ENCODE measurements around the gene HOOK1. TPM values are rescaled to one million over a fixed set of nuclear protein-coding genes. Genes with fewer than 3 reads are reported as not detected.

Gene HOOK1
- total RNA-seq, 1 experiment from 2014 or later = 0.57 TPM

DNA sequence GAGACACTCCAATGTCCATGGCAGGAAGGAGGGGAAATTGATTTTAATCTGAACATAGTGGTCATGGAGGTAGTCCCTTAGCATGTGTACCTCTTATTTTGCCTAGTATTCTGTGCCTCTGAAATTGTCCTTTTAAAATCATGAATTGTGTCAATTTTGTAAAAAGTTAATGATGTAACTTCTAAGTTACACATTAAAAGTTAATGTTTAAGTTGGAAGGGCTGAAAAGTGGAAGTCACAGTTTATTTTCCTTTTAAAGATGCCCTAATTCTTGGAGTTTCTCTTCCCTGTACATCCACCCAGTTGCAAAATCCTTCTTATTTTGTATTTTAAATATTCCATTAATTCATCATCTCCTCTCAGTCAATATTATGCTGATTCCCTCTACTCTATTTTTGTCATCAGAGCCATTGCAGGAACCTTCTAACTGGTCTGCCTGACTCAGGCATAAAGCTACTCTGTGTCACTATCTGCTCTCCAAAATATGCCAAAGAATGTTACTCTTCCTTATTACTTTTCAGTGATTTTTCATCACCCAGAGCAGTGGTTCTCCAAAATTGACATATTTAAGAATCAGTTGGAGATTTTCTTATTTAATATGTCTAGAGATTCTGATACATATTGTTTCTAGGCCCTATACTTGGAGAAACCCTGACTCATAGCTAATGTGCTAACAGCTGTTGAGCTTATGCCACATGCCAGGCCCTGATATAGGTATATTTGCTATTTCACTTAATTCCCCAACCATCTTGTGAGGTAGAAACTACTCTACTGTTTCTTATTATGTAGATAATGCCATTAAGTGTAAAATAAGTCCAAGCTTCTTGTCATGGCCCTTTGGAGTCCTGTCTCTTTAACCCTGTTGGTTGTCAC is 5.1 kb downstream of the HOOK1 start:
- H3K27me3 ChIP-seq (ENCODE audit: control insufficient read depth, insufficient read depth, low read length) = peaks cover 21% of the 10 kb centered on the region
- BruUV-seq (replicated peaks) = no TSS peak
- no peak for DNase-seq (ENCODE audit: low read depth, low spot score)

DNA sequence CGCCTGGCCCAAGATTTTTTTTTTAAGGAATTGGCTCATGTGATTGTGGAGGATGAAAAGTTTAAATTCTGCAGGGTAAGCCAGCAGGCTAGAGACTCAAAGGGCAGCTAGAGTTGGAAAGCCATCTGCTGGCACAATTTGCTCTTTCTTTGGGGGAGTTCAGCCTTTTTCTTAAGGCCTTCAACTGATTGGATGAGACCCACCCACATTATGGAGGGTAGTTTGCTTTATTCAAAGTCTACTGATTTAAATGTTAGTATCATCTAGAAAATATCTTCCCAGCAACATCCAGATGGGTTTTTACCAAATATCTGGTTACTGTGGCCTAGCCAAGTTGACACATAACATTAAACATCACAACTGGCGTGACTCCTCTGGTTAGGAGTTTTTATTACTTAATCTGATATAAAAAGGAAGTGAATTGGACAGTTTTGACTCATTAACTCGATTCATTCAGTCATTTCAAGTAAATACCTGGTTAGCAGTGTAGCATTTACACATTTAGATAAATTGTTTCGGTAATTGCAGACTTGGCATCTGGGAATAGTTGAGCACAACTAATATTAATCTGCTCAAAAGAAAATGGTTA is 12.4 kb downstream of the HOOK1 start:
- H3K36me3 ChIP-seq (ENCODE audit: control insufficient read depth, insufficient read depth, low read length) = no peaks in the 10 kb centered on the region

More for the DNA sequence above, 5.1 kb downstream of the HOOK1 start:
- H3K9me3 ChIP-seq (ENCODE audit: control insufficient read depth, insufficient read depth, low read depth, low read length) = no peaks in the 10 kb centered on the region
- TF ChIP-seq TCF7L2 (IDR thresholded peaks at IDR 0.05; ENCODE audit: low read depth, low read length) (no peak), POLR2AphosphoS5 (IDR thresholded peaks at IDR 0.05; ENCODE audit: low read depth, low read length) (no peak)
- TF ChIP-seq, protein P1, sequence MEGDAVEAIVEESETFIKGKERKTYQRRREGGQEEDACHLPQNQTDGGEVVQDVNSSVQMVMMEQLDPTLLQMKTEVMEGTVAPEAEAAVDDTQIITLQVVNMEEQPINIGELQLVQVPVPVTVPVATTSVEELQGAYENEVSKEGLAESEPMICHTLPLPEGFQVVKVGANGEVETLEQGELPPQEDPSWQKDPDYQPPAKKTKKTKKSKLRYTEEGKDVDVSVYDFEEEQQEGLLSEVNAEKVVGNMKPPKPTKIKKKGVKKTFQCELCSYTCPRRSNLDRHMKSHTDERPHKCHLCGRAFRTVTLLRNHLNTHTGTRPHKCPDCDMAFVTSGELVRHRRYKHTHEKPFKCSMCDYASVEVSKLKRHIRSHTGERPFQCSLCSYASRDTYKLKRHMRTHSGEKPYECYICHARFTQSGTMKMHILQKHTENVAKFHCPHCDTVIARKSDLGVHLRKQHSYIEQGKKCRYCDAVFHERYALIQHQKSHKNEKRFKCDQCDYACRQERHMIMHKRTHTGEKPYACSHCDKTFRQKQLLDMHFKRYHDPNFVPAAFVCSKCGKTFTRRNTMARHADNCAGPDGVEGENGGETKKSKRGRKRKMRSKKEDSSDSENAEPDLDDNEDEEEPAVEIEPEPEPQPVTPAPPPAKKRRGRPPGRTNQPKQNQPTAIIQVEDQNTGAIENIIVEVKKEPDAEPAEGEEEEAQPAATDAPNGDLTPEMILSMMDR (IDR thresholded peaks at IDR 0.05) = no peak
- TF ChIP-seq, protein P2, sequence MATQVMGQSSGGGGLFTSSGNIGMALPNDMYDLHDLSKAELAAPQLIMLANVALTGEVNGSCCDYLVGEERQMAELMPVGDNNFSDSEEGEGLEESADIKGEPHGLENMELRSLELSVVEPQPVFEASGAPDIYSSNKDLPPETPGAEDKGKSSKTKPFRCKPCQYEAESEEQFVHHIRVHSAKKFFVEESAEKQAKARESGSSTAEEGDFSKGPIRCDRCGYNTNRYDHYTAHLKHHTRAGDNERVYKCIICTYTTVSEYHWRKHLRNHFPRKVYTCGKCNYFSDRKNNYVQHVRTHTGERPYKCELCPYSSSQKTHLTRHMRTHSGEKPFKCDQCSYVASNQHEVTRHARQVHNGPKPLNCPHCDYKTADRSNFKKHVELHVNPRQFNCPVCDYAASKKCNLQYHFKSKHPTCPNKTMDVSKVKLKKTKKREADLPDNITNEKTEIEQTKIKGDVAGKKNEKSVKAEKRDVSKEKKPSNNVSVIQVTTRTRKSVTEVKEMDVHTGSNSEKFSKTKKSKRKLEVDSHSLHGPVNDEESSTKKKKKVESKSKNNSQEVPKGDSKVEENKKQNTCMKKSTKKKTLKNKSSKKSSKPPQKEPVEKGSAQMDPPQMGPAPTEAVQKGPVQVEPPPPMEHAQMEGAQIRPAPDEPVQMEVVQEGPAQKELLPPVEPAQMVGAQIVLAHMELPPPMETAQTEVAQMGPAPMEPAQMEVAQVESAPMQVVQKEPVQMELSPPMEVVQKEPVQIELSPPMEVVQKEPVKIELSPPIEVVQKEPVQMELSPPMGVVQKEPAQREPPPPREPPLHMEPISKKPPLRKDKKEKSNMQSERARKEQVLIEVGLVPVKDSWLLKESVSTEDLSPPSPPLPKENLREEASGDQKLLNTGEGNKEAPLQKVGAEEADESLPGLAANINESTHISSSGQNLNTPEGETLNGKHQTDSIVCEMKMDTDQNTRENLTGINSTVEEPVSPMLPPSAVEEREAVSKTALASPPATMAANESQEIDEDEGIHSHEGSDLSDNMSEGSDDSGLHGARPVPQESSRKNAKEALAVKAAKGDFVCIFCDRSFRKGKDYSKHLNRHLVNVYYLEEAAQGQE (IDR thresholded peaks at IDR 0.05; ENCODE audit: insufficient read depth in 1 of 2, low read depth in 2 of 2, low read length in 1 of 2) = no peak
- no peaks in the 10 kb centered on the region for H3K4me1 ChIP-seq (ENCODE audit: control insufficient read depth, insufficient read depth, low read length)
- no peak overlapping the region for H3K4me3 ChIP-seq (ENCODE audit: low read depth in 2 of 2, low read length in 2 of 2)
- intact Hi-C loops (cut with micrococcal nuclease; ENCODE audit: unreplicated experiment) = no loop called here
- no peaks in the 10 kb centered on the region for H3K36me3 ChIP-seq (ENCODE audit: control insufficient read depth, insufficient read depth, low read length)
- H3K27ac ChIP-seq (ENCODE audit: low read length) = no peak overlapping the region
- ChIA-PET POLR2A (interaction anchor here (0.7 kb wide), 1 partner anchor 1061 kb away, joined by 5 read pairs; no protein-coding TSS in a partner anchor), CTCF (no interaction called here)
- in situ Hi-C loops (cut with HindIII; ENCODE audit: low pct_unique_long_range_greater_than_20kb, low sequenced_read_pairs) = no loop called here
- no peak for ATAC-seq

More for the DNA sequence above, 12.4 kb downstream of the HOOK1 start:
- Histone ChIP-seq H3K4me1 (ENCODE audit: control insufficient read depth, insufficient read depth, low read length) (no peaks in the 10 kb centered on the region), H3K27me3 (ENCODE audit: control insufficient read depth, insufficient read depth, low read length) (no peaks in the 10 kb centered on the region; the same call in 1 of the 2 replicates), H3K4me3 (ENCODE audit: low read depth in 2 of 2, low read length in 2 of 2) (no peak overlapping the region), H3K27ac (ENCODE audit: low read length) (no peak overlapping the region), H3K9me3 (ENCODE audit: control insufficient read depth, insufficient read depth, low read depth, low read length) (no peaks in the 10 kb centered on the region)
- TF ChIP-seq, protein P2 (IDR thresholded peaks at IDR 0.05; ENCODE audit: insufficient read depth in 1 of 2, low read depth in 2 of 2, low read length in 1 of 2) = no peak
- TF ChIP-seq POLR2AphosphoS5 (IDR thresholded peaks at IDR 0.05; ENCODE audit: low read depth, low read length) (no peak), SIN3A (IDR thresholded peaks at IDR 0.05; ENCODE audit: borderline replicate concordance, insufficient read depth, low read depth, low read length) (no peak), TCF7L2 (IDR thresholded peaks at IDR 0.05; ENCODE audit: low read depth, low read length) (no peak)
- TF ChIP-seq, protein P1 (IDR thresholded peaks at IDR 0.05) = no peak
- no peak for DNase-seq (ENCODE audit: low read depth, low spot score)
- no TSS peak for BruUV-seq (replicated peaks)
- ChIA-PET CTCF (interaction anchor here (0.7 kb wide), 1 partner anchor 403 kb away, joined by 4 read pairs; no protein-coding TSS in a partner anchor), POLR2A (no interaction called here)
- intact Hi-C loops (cut with micrococcal nuclease; ENCODE audit: unreplicated experiment) (no loop called here), in situ Hi-C loops (cut with HindIII; ENCODE audit: low pct_unique_long_range_greater_than_20kb, low sequenced_read_pairs) (no loop called here)
- ATAC-seq = no peak
